SK-N-SH (cell line): ENCODE results near the gene LRRC73. TPM values are rescaled to one million over a fixed set of nuclear protein-coding genes. Genes with fewer than 3 reads are reported as not detected.

Experiments
- CTCF ChIA-PET: fragments of 300-600, 350-600 bp; formaldehyde crosslinking; extraction: SDS; loops from one replicate; lab custom pipeline; 2021; lab: Yijun Ruan, JAX
- POLR2A ChIA-PET: fragments of 350-600 bp; sonication (Branson Sonifier 250); formaldehyde crosslinking; extraction: SDS; loops from one replicate; lab custom pipeline; 2020; ENCODE audit warnings: antibody characterized with exemption, inconsistent platforms; lab: Yijun Ruan, JAX
- DNase-seq: peaks from one replicate; pipeline ENCODE4 v3.0.0; 2012
- H2AFZ ChIP-seq: fragments of 200-600 bp; sonication (generic); 2 replicates; pipeline ENCODE4 v1.8.1; 2016; ENCODE audit warnings: antibody characterized with exemption, mild to moderate bottlenecking, low read depth
- H3F3A ChIP-seq: fragments of 200-600 bp; sonication (generic); replicated peaks from 2 replicates; pipeline ENCODE3; 2016; ENCODE audit warnings: antibody characterized with exemption, mild to moderate bottlenecking; ENCODE audit not compliant: insufficient read depth
- H3K27ac ChIP-seq, 2 experiments: fragments of 200-500 bp in 1 of 2; fragments of 200-600 bp in 1 of 2; sonication (Bioruptor generic) in 1 of 2; sonication (generic), shearing (Covaris generic) in 1 of 2; 2 replicates each; pipeline versions ENCODE4 v1.5.1 to v1.6.1; 2014 to 2016; ENCODE audit warnings: low read depth in 2 of 2, inconsistent platforms in 1 of 2, low read length in 1 of 2, mild to moderate bottlenecking in 1 of 2, mixed read lengths in 1 of 2
- H3K27me3 ChIP-seq: fragments of 200-600 bp; sonication (generic), shearing (Covaris generic); 2 replicates; pipeline ENCODE4 v1.6.1; 2016; ENCODE audit warnings: mixed run types; ENCODE audit not compliant: insufficient read depth
- H3K36me3 ChIP-seq, 2 experiments: fragments of 200-500 bp in 1 of 2; fragments of 200-600 bp in 1 of 2; sonication (Bioruptor generic) in 1 of 2; sonication (generic) in 1 of 2; replicated peaks in 1 of 2; 2 replicates each; pipeline versions ENCODE3 to v1.5.1; 2014 to 2016; ENCODE audit warnings: low read length in 1 of 2, mild to moderate bottlenecking in 1 of 2; ENCODE audit not compliant: insufficient read depth in 2 of 2, control insufficient read depth in 1 of 2
- H3K4me1 ChIP-seq, 2 experiments: fragments of 200-500 bp in 1 of 2; fragments of 200-600 bp in 1 of 2; sonication (Bioruptor generic) in 1 of 2; sonication (generic), shearing (Covaris generic) in 1 of 2; 2 replicates each; pipeline versions ENCODE4 v1.5.1 to v1.6.1; 2014 to 2016; ENCODE audit warnings: low read depth in 1 of 2, low read length in 1 of 2, mixed run types in 1 of 2; ENCODE audit not compliant: insufficient read depth in 2 of 2, control insufficient read depth in 1 of 2
- H3K4me2 ChIP-seq: fragments of 200-600 bp; sonication (generic), shearing (Covaris generic); 2 replicates; pipeline ENCODE4 v1.6.1; 2017; ENCODE audit warnings: mixed run types
- H3K4me3 ChIP-seq, 2 experiments: fragments of 200-500 bp in 1 of 2; fragments of 200-600 bp in 1 of 2; sonication (Bioruptor generic) in 1 of 2; sonication (generic), shearing (Covaris generic) in 1 of 2; 2 replicates each; pipeline versions ENCODE4 v1.5.1 to v1.8.1; 2014 to 2016; ENCODE audit warnings: low read depth in 2 of 2, inconsistent platforms in 1 of 2, low read length in 1 of 2, mild to moderate bottlenecking in 1 of 2, mixed read lengths in 1 of 2, moderate library complexity in 1 of 2
- H3K79me2 ChIP-seq: fragments of 200-600 bp; sonication (generic); 2 replicates; pipeline ENCODE4 v1.8.1; 2017; ENCODE audit warnings: mild to moderate bottlenecking; ENCODE audit not compliant: insufficient read depth
- H3K9ac ChIP-seq: fragments of 200-600 bp; sonication (generic); 2 replicates; pipeline ENCODE4 v1.6.1; 2017; ENCODE audit warnings: mixed run types
- H3K9me2 ChIP-seq: fragments of 200-600 bp; sonication (generic); 2 replicates; pipeline ENCODE4 v1.6.1; 2017; ENCODE audit warnings: mixed run types
- H3K9me3 ChIP-seq: fragments of 200-600 bp; sonication (generic); 2 replicates; pipeline ENCODE4 v1.6.1; 2017; ENCODE audit warnings: mixed run types, mild to moderate bottlenecking, moderate library complexity
- H4K20me1 ChIP-seq: fragments of 200-600 bp; sonication (generic); 2 replicates; pipeline ENCODE4 v1.6.1; 2017; ENCODE audit warnings: mild to moderate bottlenecking, mixed run types; ENCODE audit not compliant: insufficient read depth
- EZH2phosphoT487 ChIP-seq: fragments of 200-600 bp; sonication (generic); IDR thresholded peaks from 2 replicates; pipeline ENCODE4 v1.6.1; 2017; ENCODE audit warnings: low read depth, mixed run types, mild to moderate bottlenecking, antibody characterized with exemption, moderate library complexity, borderline replicate concordance
- FOSL2 ChIP-seq: IDR thresholded peaks from 2 replicates; pipeline ENCODE4 v1.4.0; 2012; ENCODE audit warnings: low read depth, mild to moderate bottlenecking, moderate library complexity, borderline replicate concordance
- FOXJ3 ChIP-seq: sonication (generic); formaldehyde crosslinking; IDR thresholded peaks from 2 replicates; pipeline ENCODE4 v1.5.1; 2020; ENCODE audit warnings: mild to moderate bottlenecking, missing genetic modification reagents
- GABPA ChIP-seq: IDR thresholded peaks from 2 replicates; pipeline ENCODE4 v1.4.0; 2012; ENCODE audit warnings: low read depth, mild to moderate bottlenecking
- JUND ChIP-seq: IDR thresholded peaks from 2 replicates; pipeline ENCODE4 v1.4.0; 2012
- MXI1 ChIP-seq: IDR thresholded peaks from 2 replicates; pipeline ENCODE4 v1.6.1; 2012; ENCODE audit warnings: mild to moderate bottlenecking, low read depth, low read length, improper control_type of control experiment
- NFIC ChIP-seq: IDR thresholded peaks from 2 replicates; pipeline ENCODE4 v1.4.0; 2012; ENCODE audit warnings: borderline replicate concordance
- POLR2AphosphoS5 ChIP-seq: IDR thresholded peaks from 2 replicates; pipeline ENCODE4 v1.6.1; 2012; ENCODE audit warnings: low read depth, low read length
- RAD21 ChIP-seq: IDR thresholded peaks from 2 replicates; pipeline ENCODE4 v1.6.1; 2012; ENCODE audit warnings: mild to moderate bottlenecking, low read length
- RFX5 ChIP-seq: IDR thresholded peaks from 2 replicates; pipeline ENCODE4 v1.6.1; 2012; ENCODE audit warnings: mild to moderate bottlenecking, improper control_type of control experiment, low read length
- RXRA ChIP-seq: IDR thresholded peaks from 2 replicates; pipeline ENCODE4 v1.4.0; 2012; ENCODE audit warnings: low read depth, mild to moderate bottlenecking, borderline replicate concordance
- SMC3 ChIP-seq: IDR thresholded peaks from 2 replicates; pipeline ENCODE4 v1.6.1; 2012; ENCODE audit warnings: low read depth, low read length, improper control_type of control experiment
- TAF1 ChIP-seq: IDR thresholded peaks from 2 replicates; pipeline ENCODE4 v1.6.1; 2012; ENCODE audit warnings: low read depth, mild to moderate bottlenecking, low read length, moderate library complexity, borderline replicate concordance
- TEAD4 ChIP-seq: IDR thresholded peaks from 2 replicates; pipeline ENCODE4 v1.4.0; 2012; ENCODE audit warnings: mild to moderate bottlenecking, borderline replicate concordance; ENCODE audit not compliant: insufficient read depth
- YY1 ChIP-seq: IDR thresholded peaks from 2 replicates; pipeline ENCODE4 v1.4.0; 2012; ENCODE audit warnings: low read depth, mild to moderate bottlenecking
- WGBS: methylation state at CpG from one replicate; pipeline ENCODE4 v1.1.6; 2017; ENCODE audit warnings: low lambda C conversion rate; 5-methylcytosine and 5-hydroxymethylcytosine counted together
- polyA plus RNA-seq, 3 experiments: library from polyadenylated mRNA; depleted of rRNA; stranded (reverse); fragments of >200 nt; gene quantifications; 2 replicates each; pipeline ENCODE4 v1.2.3, GENCODE V29; 2012
- TF ChIP-seq, protein P1 (sequence below): fragments of 200-600 bp; sonication (generic); IDR thresholded peaks from 2 replicates; pipeline ENCODE4 v1.6.1; 2017; ENCODE audit warnings: antibody characterized with exemption, mild to moderate bottlenecking, moderate library complexity
- TF ChIP-seq, protein P2 (sequence below): IDR thresholded peaks from 2 replicates; pipeline ENCODE4 v1.4.0; 2012; ENCODE audit warnings: low read depth
- TF ChIP-seq, protein P3 (sequence below): fragments of 150-350 bp; IDR thresholded peaks from 2 replicates; pipeline ENCODE4 v1.6.1; 2017; ENCODE audit warnings: antibody characterized with exemption, low read length, low read depth, borderline replicate concordance
- TF ChIP-seq, protein P4 (sequence below): IDR thresholded peaks from 2 replicates; pipeline ENCODE4 v1.4.0; 2012; ENCODE audit warnings: low read depth, borderline replicate concordance

The LRRC73 gene
- polyA plus RNA-seq, 1 of the 3 experiments (the other 2 are of a cell fraction) = 0.89 TPM

DNA sequence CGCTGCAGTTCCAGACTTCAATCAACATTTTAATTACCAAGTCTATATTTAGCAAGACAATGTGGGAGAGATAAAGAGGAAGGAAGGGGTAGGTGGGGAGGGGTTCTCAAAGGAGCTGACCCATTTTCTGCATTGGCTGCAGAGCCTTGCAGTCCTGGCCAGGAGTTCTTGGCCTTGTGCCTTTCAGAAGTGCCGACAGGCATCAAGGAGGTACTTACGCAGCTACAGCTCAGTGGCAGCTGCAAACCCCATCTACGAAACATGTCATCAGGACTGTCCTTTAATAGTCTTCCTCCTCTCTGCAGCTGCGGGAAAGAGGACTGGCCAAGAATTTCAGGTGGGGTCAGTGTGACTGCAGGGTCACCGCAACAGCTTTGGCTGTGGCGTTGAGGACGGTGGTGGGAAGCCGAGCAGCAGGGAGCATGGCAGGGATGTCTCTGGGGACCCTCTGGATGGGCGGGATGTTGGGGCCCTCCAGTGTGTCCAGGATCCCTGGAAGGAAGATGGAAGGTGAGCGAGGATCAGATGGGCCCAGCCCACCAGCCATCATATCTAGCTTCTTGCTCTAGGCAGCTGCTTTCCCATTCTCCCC lies 1.8 kb upstream of the LRRC73 start (continued):
- TF ChIP-seq, protein P1, sequence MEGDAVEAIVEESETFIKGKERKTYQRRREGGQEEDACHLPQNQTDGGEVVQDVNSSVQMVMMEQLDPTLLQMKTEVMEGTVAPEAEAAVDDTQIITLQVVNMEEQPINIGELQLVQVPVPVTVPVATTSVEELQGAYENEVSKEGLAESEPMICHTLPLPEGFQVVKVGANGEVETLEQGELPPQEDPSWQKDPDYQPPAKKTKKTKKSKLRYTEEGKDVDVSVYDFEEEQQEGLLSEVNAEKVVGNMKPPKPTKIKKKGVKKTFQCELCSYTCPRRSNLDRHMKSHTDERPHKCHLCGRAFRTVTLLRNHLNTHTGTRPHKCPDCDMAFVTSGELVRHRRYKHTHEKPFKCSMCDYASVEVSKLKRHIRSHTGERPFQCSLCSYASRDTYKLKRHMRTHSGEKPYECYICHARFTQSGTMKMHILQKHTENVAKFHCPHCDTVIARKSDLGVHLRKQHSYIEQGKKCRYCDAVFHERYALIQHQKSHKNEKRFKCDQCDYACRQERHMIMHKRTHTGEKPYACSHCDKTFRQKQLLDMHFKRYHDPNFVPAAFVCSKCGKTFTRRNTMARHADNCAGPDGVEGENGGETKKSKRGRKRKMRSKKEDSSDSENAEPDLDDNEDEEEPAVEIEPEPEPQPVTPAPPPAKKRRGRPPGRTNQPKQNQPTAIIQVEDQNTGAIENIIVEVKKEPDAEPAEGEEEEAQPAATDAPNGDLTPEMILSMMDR = no peak
- TF ChIP-seq FOSL2 (no peak), NFIC (no peak), EZH2phosphoT487 (no peak), FOXJ3 (CRISPR knock-in tag) (no peak)
- TF ChIP-seq, protein P2, sequence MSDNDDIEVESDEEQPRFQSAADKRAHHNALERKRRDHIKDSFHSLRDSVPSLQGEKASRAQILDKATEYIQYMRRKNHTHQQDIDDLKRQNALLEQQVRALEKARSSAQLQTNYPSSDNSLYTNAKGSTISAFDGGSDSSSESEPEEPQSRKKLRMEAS = no peak

DNA sequence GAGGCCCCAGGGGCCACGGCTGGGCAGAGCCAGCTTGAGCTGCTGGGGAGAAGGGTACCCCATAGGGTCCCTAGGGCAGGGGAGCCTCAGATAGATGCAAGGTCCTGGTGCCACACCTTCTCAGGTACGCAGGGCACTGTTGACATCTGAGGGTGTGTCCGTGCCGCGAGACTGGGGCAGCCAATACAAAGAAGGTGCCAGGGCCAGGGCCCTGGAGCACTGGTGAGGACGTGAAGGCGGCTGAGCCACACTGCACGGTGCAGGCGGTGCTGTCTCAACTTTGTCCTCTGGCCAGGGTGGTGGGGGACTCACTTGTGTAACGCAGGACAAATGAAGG lies 649 bp upstream of the LRRC73 start:
- Histone ChIP-seq H3K9me3 (no peaks in the 10 kb centered on the region), H3K4me1 (peaks cover 12 to 34% of the 10 kb centered on the region in 2 experiments), H3K4me2 (peak overlapping the region; percentile 92; the same call in 1 of the 2 replicates), H3K9me2 (no peaks in the 10 kb centered on the region)
- TF ChIP-seq JUND = no peak
- TF ChIP-seq RFX5 = no peak
- no peak for TF ChIP-seq SMC3
- TF ChIP-seq, protein P3, sequence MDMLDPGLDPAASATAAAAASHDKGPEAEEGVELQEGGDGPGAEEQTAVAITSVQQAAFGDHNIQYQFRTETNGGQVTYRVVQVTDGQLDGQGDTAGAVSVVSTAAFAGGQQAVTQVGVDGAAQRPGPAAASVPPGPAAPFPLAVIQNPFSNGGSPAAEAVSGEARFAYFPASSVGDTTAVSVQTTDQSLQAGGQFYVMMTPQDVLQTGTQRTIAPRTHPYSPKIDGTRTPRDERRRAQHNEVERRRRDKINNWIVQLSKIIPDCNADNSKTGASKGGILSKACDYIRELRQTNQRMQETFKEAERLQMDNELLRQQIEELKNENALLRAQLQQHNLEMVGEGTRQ = no peak
- no peak for TF ChIP-seq POLR2AphosphoS5
- TF ChIP-seq GABPA = no peak
- no peak for TF ChIP-seq YY1
- no peak for TF ChIP-seq FOSL2
- no peak for TF ChIP-seq MXI1
- TF ChIP-seq, protein P1 = no peak
- no peak for TF ChIP-seq RAD21
- TF ChIP-seq, protein P4, sequence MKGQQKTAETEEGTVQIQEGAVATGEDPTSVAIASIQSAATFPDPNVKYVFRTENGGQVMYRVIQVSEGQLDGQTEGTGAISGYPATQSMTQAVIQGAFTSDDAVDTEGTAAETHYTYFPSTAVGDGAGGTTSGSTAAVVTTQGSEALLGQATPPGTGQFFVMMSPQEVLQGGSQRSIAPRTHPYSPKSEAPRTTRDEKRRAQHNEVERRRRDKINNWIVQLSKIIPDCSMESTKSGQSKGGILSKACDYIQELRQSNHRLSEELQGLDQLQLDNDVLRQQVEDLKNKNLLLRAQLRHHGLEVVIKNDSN = no peak
- no peak for TF ChIP-seq FOXJ3 (CRISPR knock-in tag)
- no peak for TF ChIP-seq TEAD4
- no peak for TF ChIP-seq TAF1
- TF ChIP-seq RXRA = no peak
- TF ChIP-seq, all 33 proteins: peak for 0
- H3K27ac ChIP-seq = peak overlapping the region; percentile 49 to 78; a peak in 3 of 4 replicates
- H3K79me2 ChIP-seq = peaks cover 20% of the 10 kb centered on the region
- H4K20me1 ChIP-seq = 0 out of 2 replicates have a peak, but pooled peaks cover 14% of the 10 kb centered on the region
- H3K9ac ChIP-seq = peak overlapping the region; percentile 63; the same call in 1 of the 2 replicates
- H3K27me3 ChIP-seq = no peaks in the 10 kb centered on the region
- no peak overlapping the region for H2AFZ ChIP-seq
- H3K36me3 ChIP-seq = peaks cover 26 to 49% of the 10 kb centered on the region in 2 experiments
- peaks cover 14% of the 10 kb centered on the region for H3F3A ChIP-seq
- no peak for DNase-seq
- ChIA-PET CTCF (interaction anchor here (0.9 to 22.4 kb wide), 6 partner anchors 19 to 568 kb away, joined by 4 to 382 read pairs (median 6); partner anchors contain the start of gene DLK2), POLR2A (interaction anchor here (0.6 to 1.6 kb wide), 6 partner anchors 13 to 563 kb away, joined by 3 to 10 read pairs (median 3); partner anchors contain the start of gene DLK2)
- H3K4me3 ChIP-seq = no peak overlapping the region; a peak in 1 of 4 replicates
- 96% methylated on average over 6 of the region's 10 CpGs for WGBS
